Omental fat pad (tissue), 4 donors: Measurements from ENCODE around the gene SCAMP4. TPM values are rescaled to one million over a fixed set of nuclear protein-coding genes. Genes with fewer than 3 reads are reported as not detected.

Source experiments
- ATAC-seq: fragments of 150-250 bp; one replicate; pipeline ENCODE4 v1.9.1; 2016; ENCODE audit warnings: mild to moderate bottlenecking, moderate library complexity; ENCODE audit not compliant: low FRiP score
- DNase-seq: peaks from one replicate; pipeline ENCODE4 v3.0.0-alpha.2; 2019; ENCODE audit warnings: low spot score
- total RNA-seq, 4 donors: library from RNA; depleted of rRNA; stranded (reverse); fragments of >200 nt; gene quantifications; one replicate each; pipeline ENCODE4 v1.1.0, GENCODE V29; 2016
- TF ChIP-seq, protein P1 (sequence below), 3 donors: fragments of 450-650 bp; IDR thresholded peaks; one replicate each; pipeline ENCODE4 v1.5.1; 2016 to 2017; ENCODE audit warnings: antibody characterized with exemption in 3 of 3, mild to moderate bottlenecking in 3 of 3, moderate library complexity in 2 of 3

The SCAMP4 gene
- total RNA-seq, 4 donors from 2014 or later = 38.0 to 57.8 (median 45.6) TPM

DNA sequence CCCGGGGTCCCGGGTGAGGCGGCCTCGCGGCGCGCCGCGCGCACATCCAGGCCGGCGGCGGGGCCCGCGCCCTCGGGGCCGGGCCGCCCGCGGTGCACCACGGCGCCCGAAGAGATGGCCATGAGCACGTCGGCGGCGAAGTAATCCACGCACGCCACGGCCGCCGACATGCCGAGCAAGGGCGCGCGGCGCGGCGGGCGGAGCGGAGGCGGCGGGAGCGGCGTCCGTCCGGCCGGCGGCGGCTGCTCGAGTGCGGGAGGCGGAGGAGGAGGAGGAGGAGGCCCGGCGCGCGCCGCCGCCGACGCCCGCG, 41.9 kb upstream of the SCAMP4 start, which contains the start of gene KLF16:
KLF16 (minus strand) TSS at position 252 of the 310 bp plus-strand sequence; CDS start at position 170, 82 bp downstream.
- TF ChIP-seq, protein P1, sequence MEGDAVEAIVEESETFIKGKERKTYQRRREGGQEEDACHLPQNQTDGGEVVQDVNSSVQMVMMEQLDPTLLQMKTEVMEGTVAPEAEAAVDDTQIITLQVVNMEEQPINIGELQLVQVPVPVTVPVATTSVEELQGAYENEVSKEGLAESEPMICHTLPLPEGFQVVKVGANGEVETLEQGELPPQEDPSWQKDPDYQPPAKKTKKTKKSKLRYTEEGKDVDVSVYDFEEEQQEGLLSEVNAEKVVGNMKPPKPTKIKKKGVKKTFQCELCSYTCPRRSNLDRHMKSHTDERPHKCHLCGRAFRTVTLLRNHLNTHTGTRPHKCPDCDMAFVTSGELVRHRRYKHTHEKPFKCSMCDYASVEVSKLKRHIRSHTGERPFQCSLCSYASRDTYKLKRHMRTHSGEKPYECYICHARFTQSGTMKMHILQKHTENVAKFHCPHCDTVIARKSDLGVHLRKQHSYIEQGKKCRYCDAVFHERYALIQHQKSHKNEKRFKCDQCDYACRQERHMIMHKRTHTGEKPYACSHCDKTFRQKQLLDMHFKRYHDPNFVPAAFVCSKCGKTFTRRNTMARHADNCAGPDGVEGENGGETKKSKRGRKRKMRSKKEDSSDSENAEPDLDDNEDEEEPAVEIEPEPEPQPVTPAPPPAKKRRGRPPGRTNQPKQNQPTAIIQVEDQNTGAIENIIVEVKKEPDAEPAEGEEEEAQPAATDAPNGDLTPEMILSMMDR (IDR thresholded peaks at IDR 0.05) = no peak
- no peak for DNase-seq
- ATAC-seq = no peak

DNA sequence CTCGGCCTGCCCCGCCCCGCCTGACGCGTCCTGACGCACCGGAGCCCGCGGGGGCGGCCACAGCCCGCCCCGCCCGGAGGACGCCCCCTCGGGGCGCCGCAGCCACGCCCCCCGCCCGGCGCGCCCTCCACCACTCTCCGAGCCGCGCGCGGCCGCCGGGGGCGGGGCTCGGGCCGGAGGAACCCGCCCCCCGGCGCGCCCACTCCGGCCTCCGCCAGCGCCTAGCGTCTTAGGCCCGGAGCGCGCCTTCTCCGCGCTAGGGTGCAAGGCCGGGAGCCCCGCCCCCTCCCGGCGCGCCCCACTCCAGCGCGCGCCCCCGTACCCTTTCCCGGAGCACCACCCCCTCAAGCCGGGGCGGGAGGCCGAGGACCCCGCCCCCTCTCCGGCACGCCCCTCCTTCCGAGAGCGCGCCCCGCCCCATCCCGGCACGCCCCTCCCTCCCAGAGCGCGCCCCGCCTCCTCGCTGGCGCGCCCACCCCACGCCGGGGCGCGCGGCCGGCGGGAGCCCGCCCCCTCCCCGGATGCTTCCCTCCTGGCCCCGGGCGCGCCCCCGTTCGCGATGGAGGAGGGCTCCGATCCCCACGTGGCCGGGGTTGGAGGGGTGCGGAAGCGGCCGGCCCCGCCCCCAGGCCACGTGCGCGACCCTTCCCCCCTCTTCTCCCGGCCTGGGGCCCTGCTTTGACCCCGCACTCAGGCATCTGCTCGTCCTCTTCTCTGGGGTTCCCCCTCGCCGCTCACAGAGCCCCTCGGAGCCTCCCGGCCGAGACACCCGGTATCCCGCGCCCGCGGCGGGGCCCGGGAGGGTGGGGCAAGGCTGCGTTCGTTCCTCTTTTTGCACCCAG, 41.3 kb upstream of the SCAMP4 start:
- TF ChIP-seq, protein P1 (IDR thresholded peaks at IDR 0.05) = no peak
- DNase-seq = peak; percentile 69
- peak; percentile 75 for ATAC-seq

DNA sequence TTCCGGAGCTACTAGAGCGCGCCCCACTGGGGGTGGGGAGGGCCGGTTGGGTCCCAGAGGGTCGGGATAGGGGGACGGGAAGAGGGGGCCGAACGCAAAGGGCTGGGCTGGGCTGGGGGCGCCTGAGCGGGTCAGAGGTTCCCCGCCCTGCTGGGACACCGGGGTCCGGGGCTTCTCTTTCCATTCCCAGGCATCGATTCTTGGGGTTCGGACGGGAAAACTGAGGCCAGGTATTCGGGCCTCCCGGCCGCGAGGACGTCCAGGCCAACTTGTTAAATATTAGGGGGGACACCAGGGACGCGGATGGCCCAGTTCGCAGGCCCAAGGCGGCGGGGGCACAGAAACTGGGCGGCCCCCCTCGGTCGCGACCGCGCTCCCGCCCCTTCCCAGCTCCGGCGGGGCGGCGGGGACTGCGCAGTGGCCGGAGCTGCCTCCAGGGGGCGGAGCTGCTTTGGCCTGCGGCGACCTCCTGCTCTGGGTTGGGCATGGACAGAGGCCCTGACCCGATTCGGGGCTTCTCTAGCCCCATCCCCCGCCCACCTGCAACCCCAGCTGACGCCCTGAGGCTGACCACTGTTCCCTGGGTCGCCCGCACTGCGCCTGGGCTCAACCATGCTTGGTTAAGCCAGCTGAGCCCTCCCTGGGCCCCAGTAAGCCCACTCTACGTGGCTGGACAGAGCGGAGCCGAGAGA, 40.6 kb upstream of the SCAMP4 start:
- TF ChIP-seq, protein P1 (IDR thresholded peaks at IDR 0.05) = peak in 1 of 3 donors; percentile 48
- DNase-seq (no peak), ATAC-seq (peak; percentile 52)

DNA sequence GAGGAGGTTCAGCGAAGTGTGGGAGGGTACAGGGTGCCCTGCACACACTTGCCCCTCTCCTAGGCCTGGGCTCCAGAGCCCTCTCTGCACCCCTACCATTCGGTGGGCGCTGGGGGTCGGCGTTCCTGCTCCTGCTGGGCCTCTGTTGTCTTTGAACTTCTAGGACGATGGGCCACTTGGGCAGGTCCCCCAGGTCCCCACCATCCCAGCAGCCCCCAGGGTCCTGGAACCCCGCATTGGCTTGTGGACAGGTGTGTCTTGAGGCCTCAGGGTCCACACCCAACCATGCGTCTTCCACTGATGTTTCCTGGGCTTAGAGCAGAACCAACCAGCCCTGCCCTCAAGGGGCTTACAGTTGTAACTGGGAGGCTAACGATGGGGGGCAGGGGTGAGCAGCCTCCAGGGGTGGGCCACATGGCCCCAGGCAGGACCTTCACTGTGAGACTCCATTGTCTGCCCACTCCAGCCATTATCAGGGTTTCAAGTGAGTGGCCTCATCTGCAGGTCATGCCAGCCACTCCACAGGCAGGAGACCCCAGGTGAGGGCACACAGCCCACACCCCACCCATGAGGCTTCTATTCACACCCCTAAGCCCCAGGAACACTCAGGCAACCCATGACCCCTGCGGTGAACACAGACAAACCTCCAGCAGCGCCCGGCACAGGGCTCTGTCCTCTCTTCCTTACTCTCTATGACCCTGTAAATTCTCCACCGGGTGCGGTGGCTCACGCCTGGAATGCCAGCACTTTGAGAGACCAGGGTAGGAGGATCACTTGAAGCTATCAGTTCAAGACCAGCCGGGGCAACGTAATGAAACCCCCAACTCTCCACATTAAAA, 39.8 kb upstream of the SCAMP4 start:
- no peak for ATAC-seq
- TF ChIP-seq, protein P1 (IDR thresholded peaks at IDR 0.05) = no peak

DNA sequence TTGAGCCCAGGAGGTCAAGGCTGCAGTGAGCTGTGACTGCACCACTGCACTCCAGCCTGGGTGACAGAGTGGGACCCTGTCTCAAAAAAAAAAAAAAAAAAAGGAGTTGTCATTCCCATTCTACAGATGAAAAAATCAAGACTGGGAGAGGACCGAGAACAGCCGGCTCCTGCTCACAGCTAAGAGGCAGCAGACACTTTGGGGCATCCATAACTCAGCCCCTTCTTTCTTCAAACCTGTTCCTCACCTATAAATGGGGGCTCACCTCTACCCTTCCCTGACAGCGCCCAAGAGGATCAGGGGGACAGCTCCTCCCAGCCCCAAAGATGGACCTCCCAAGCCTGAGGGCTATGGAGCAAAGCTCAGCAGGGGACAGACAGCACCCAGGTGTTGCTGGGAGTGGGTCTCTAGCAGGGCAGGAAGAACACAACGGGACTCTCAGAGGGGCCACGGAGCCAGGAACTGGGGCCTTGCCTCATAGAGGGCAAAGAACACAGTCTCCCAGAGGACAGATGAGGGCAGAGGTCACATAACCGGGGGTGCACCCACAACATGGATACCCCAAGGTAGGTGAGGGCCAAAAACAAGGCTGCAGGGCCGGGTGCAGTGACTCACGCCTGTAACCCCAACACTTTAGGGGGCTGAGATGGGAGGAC, 38.4 kb upstream of the SCAMP4 start:
- TF ChIP-seq, protein P1 (IDR thresholded peaks at IDR 0.05) = no peak
- no peak for DNase-seq
- ATAC-seq = no peak

More for the DNA sequence above, 39.8 kb upstream of the SCAMP4 start:
- no peak for DNase-seq

DNA sequence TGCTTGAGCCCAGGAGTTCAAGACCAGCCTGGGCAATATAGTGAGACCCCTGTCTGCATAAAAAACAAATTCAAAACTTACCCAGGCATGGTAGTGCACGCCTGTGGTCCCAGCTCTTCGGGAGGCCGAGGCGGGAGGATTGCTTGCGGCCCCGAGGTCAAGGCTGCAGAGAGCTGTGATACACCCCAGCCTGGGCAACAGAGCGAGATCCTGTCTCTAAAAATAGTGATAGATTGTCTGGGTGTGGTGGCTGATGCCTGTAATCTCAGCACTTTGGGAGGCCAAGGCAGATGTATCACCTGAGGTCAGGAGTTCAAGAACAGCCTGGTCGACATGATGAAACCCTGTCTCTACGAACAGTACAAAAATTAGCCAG, 37.9 kb upstream of the SCAMP4 start:
- TF ChIP-seq, protein P1 (IDR thresholded peaks at IDR 0.05) = no peak
- ATAC-seq = no peak

More for the DNA sequence above, 37.9 kb upstream of the SCAMP4 start:
- DNase-seq = no peak
